GM03348 (cell line): ENCODE results near the gene C1orf198.
A peak's percentile ranks its signal among the peaks of the same experiment; 100 is the strongest.

ENCODE experiments used
- DNase-seq: peaks from one replicate; pipeline ENCODE4 v3.0.0; 2012; ENCODE audit warnings: low spot score

Gene C1orf198

DNA sequence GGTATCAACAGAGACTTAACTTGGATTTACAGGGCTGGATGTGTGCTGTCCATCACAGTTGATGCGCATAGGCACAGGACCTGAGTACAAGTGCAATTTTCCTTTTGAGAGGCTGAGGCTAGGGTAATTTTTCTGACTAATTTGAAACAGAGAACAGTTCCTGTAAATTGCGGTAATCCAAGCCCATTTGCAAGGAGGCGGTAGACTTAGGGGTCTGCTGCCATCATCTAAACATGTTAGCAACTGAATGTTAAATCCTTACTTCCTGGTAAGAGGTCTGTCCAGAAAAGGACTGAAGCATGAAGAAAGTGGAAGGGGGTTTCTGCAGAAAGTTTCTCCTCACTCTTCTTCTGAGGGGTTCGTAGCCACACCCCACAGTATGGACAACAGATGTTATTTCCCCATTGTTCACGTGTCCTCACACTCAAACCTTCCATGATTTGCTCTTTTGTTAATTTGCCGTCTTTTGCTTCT, 23.7 kb upstream of the C1orf198 start:
- DNase-seq, result no peak

GRCh38 chr1:230891413-230891812, 23.1 kb upstream of the C1orf198 start:
- DNase-seq, result peak; percentile 46

DNA sequence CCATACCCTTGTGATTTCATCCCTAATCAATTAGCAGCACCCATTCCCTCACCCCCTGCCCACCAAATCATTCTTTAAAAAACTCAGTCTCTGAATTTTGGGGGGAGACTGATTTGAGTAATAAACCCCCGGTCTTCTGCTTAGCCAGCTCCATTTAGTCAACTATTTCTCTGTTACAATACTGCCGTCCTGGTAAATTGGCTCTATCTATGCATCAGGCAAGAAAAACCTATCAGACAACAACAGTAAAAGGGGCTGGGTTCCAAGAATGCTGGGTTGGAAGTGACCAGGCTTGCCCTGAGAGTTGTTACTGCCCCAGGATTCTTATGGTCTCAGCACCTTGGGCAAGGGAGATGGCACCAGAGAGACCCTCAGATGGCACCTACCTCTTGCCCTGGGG, 16.3 kb upstream of the C1orf198 start:
- DNase-seq, result no peak

GRCh38 chr1:230883967-230884366, 15.6 kb upstream of the C1orf198 start:
- peak; percentile 55 for DNase-seq

- DNase-seq, result no peak
Measured at GRCh38 chr1:230879778-230880177, 11.5 kb upstream of the C1orf198 start.

- peak; percentile 89 for DNase-seq
Measured at GRCh38 chr1:230878591-230878990, 10.3 kb upstream of the C1orf198 start.

GRCh38 chr1:230877924-230878590, 9.7 kb upstream of the C1orf198 start:
- no peak for DNase-seq

DNA sequence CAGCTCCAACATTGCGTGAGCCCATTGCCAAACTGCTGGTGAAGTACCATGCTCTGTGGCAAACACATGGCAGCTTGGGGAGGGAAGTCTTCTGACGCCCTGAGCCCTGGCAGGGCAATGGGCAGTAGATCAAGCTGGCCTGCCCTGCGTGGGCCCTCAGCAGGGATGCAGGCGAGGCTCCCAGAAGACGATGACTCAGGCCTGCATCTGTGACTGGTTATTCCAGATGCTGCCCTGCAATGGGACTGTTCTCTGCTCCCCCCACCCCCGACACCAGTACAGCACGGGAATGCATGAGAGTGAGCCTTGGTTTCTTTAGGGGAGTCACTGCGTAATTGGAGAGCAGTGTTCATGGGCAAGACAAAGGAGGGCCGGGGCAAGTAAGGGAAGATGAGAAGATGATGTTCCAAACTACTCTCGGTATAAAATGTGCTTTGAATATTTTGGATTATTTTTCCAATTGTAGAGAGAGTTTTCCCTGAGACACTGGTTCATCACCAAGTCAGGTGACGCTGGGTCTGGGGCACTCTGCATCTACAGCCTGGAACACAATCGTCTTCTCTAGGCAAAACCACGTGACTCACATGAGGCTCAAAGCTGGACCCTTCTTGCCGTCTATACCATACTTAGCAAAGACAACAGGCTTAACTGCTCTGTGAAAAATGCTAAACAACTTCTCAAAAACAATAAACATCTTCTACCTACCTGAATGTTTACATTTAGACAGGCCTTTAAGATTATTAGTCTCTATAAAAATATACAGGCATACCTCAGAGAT, 9.0 kb upstream of the C1orf198 start:
- peak; percentile 90 for DNase-seq

GRCh38 chr1:230876660-230877059, 8.3 kb upstream of the C1orf198 start:
- DNase-seq, result no peak

DNA sequence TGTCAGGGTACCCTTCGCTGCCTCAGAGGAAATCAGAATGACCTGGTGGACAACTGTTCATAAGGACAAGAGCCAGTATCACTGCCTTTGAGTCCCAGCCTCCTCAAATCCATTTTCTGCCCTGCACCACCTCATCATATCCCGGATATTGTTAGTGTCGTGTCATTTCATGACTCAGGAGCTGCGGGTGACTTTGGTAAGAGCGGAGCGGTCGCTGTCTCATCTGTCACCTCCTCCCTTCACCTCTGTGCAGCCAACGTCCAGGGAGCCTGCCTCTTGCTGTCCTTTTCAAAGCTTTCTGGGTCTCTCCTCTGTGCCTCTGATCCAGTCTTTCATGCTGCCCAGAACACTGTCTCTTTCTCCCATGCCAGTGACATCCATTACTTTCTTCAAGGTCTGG, 7.0 kb upstream of the C1orf198 start:
- no peak for DNase-seq

GRCh38 chr1:230870916-230871315, 2.6 kb upstream of the C1orf198 start:
- DNase-seq, result no peak

GRCh38 chr1:230869500-230869899, 1.2 kb upstream of the C1orf198 start:
- peak; percentile 57 for DNase-seq

DNA sequence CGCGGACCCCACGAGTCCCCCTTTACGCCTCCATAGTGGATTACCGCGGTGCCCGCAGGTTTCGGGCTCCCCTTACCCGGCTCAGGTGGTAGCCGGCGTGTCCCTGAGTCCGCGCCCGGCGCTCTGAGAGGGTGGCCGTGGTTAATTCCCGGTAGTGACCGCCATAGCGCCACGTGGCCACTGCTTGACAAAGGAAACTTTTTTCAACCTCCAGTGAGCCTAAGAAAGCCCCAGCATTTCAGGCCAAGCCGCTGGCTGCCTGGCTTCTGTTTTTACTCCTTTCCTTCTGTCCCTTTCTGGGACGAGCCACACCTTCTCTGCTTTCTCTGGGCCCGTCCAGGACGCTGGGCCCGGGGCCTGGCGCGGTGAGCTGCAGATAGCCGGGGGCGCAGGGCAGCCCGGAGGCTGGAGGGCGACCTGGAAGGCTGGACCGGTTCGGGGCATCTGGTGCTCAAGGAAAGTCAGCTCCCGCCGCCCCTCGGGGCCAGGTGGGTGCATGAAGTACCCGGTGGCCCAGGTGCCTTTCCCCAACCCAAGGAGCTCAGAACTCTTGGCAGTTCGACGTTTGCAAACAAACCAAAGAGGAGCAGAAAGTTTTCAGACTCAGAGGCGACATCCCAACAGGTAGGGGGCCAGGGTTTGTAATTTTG, 540 bp upstream of the C1orf198 start:
- no peak for DNase-seq

- no peak for DNase-seq
Measured at GRCh38 chr1:230867101-230867902, 1.0 kb downstream of the C1orf198 start.

- DNase-seq, result peak; percentile 53
Measured at GRCh38 chr1:230866171-230867070, 1.9 kb downstream of the C1orf198 start.

DNA sequence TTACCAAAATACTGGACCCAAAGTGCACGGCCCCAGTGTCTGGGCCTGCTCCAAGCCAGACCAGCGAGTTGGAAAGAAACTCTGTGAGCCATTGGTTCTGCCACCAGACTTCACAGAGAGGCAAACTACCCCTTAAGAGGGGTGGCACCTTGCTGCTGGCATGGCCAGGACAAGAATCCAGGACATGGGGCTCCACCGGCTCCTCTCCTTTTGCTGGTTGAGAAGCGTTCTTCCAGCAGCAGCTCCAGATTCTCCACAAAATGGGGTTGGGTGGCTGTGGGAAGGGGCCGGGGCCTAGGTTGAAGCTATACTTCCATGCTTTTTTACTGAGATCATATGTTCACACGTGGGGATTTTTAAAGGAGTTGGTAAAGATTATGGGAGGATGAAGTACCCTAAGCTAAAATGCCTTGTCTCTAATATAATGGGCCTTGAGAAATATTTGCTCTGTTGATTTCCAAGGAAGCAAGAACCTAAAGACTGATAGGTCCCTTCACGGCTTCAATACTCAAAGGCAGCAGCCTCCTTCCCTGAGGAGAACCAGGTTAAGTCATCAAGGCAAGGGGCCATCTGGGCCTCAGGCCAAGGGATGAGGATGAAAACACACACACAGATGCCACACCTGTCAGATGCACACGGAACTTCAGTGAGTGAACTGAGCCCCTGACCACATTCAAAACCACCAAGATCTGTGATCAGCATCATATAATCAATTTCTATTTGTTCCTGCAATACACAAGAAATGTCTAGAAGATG, 3.1 kb downstream of the C1orf198 start:
- DNase-seq, result no peak

DNA sequence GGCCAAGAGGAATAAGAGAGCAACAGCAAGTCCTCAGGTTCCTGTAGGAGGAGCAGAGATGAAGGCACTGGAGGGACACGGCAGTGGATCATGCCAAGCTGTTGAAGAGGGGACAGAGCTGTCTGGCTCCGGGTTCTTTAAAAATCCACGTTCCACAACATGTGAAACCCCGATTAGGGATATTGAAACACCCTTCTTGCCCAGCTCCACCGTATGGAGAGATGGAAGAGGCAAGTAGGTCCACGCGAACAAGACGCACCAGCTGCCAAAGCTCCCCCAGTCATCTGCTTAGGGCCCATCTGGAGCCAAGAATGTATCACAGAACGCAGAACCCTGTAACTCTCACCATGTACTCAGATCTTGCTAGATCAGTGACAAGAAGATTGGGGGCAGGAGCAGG, 3.9 kb downstream of the C1orf198 start:
- DNase-seq, result no peak

DNA sequence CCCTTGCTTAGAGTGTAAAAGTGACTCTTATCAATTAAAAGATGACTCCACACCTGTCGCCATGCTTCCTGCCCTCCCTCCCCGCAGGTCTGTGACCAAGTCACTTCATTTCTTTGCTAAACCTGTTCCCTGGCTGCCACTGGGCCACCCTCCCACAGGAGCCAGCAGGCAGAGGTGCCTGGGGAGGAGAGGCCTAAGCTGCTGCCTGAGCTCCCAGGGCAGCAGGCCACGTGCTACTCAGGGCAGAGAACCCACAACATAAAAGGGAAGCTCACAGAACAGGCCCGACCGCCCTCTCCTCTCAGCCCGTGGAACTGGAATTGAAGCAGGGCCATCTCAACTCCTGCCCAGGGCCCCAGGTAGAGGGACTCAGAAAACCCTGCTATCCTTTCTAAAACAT, 4.9 kb downstream of the C1orf198 start:
- DNase-seq, result no peak

- no peak for DNase-seq
Measured at GRCh38 chr1:230861970-230862595, 6.2 kb downstream of the C1orf198 start.

- DNase-seq, result no peak
Measured at GRCh38 chr1:230861489-230861888, 6.8 kb downstream of the C1orf198 start.
